GM19025 (cell line): Measurements from ENCODE around the gene RHOF.
A peak's percentile ranks its signal among the peaks of the same experiment; 100 is the strongest.
"Not testable (repeated sequence)": the region's sequence is repeated elsewhere in the genome, so short reads cannot be mapped to it uniquely, and the experiment has no call there.

Experiments
- ATAC-seq: cut with Tn5 transposase; IDR thresholded peaks from one replicate; pipeline ENCODE4 v1.9.1; 2021; ENCODE audit warnings: mild to moderate bottlenecking, low read depth, moderate library complexity; ENCODE audit not compliant: unreplicated experiment

Gene RHOF

DNA sequence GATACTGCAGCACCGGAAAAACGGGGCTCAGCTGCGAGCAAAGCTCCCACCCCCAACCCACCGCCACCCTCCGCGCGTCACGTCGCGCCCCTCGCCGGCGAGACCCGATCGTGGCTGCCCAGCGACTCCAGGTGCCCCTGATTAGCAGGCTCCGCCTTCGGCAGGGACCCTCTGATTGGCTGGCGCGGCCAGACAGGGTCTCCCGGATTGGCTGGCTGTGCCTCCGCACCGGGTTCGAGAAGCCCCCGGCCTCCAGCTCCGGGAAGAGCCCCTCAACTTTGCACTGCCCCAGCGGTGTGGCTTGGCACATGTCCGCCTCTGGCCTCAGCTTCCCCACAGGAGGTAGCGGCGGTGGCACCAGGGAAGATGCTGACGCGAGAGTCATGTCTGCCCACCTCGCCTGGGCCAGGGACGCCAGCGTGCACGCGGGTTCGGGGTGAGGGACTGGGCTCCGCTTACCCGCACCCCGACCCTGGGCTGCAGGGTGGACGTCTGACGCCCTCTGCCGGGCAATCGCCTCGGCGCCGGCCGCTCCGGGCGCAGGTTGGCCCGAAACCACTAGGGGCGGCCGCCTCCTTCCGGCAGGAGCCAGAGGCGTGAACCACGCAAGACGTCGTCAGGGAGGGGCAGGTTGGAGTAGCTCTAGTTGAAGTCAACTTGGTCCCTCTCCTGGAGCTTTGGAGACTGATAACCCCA lies 498 bp upstream of the RHOF start:
- peak; percentile 51 for ATAC-seq

- ATAC-seq = no peak
Observed at GRCh38 chr12:121792607-121793439, 665 bp downstream of the RHOF start.

GRCh38 chr12:121791671-121792551 lies 1.6 kb downstream of the RHOF start:
- no peak for ATAC-seq

GRCh38 chr12:121790785-121791184 lies 2.7 kb downstream of the RHOF start:
- not testable (repeated sequence) for ATAC-seq

DNA sequence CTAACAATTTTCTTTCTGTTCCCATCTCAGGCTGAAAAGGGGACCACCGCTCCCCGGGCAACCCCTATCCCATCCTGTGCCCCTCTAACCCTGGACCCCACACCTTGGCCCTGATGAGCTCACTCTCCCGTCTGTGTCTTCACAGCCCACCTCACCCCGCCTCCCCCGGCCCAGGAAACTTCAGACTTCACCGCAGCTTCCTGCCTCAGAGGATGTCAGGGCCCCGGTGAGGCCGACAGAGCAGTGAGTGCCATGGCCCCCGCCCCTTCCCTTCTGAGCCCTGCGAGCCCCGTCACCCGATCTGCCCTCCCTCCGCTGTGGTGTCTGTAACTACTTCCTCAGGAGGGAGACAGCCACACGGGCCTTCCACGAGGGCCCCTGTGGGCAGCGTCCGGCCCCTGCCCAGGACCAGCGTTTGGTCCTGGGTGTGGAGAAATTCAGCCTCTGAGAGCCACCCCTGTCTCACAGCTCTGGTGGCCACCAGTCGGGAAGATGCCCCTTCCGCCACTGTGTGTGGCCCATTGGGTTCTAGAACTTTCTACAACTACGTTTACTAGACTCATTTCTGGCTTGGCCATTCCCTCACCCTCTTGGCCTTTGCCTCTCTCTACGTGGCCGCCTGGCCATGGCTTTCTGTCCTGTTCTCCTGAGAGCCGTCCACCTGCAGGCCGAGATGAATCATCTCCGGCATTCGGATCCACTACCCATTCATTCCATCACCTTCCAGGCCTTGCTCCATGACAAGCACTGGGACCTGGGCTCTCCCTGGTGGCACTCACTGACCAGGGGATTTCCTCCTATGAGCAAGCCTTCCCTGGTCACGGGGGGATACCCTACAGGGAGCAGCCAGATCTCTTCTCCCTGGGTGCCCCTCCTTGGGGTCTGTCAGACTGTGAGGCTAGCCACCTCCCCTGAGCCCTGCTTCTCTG lies 3.4 kb downstream of the RHOF start:
- peak; percentile 32 for ATAC-seq

DNA sequence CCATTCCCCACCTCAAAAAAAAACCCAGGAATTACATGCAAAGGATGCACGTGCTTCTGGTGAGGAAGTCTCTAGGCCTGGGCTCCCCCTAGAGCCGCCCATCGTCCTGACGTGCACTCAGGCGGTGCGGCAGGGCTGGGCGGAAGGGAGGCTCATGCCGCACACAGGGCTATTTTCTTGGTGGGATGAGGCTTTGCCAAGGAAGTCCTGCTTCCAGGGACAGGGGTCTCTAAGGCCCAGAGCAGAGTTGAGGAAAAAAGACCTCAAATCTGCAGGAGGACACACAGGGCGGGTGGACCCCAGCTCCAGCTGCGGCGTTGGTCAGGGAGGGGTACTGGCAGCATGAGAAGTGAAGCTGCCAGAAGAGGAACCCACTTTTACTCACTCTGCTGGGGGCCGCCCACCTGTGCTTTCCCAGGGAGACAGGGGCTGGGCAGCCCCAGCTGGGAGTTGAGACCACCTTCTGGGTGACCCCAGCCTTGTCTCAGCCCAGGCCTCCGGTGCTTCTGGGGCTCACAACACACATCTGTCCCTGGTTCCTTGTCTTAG lies 4.2 kb downstream of the RHOF start:
- no peak for ATAC-seq

DNA sequence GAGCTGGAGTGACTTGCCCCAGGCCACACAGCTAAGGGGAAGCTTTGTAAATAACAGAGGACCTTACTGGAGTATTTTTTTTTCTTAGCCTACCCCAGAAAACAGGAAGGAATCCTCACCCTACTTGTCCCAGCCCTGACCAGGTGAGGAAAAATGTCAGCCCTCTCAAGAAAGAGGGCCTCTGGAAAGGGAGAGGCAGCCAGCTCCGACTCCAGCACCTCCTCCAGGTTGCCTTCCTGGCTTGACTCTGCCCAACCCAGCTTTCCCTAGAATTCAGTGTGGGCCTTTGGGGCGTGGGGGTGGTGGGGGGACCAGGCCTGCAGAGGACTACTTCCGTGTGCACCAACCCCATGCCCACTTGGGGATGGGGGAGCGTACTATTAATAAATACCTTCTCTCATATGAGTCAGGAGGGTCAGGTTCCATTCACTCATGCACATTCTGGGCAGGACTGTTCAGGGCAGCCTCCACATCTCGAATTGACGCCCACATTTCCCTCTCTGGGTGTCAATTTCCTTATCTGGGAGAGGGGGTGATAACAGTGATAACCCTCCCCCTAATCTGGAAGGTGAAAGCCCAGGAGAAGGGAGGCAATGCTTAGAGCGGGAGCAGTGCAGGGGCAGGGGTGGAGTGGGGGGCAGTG lies 5.2 kb downstream of the RHOF start:
- ATAC-seq = no peak

DNA sequence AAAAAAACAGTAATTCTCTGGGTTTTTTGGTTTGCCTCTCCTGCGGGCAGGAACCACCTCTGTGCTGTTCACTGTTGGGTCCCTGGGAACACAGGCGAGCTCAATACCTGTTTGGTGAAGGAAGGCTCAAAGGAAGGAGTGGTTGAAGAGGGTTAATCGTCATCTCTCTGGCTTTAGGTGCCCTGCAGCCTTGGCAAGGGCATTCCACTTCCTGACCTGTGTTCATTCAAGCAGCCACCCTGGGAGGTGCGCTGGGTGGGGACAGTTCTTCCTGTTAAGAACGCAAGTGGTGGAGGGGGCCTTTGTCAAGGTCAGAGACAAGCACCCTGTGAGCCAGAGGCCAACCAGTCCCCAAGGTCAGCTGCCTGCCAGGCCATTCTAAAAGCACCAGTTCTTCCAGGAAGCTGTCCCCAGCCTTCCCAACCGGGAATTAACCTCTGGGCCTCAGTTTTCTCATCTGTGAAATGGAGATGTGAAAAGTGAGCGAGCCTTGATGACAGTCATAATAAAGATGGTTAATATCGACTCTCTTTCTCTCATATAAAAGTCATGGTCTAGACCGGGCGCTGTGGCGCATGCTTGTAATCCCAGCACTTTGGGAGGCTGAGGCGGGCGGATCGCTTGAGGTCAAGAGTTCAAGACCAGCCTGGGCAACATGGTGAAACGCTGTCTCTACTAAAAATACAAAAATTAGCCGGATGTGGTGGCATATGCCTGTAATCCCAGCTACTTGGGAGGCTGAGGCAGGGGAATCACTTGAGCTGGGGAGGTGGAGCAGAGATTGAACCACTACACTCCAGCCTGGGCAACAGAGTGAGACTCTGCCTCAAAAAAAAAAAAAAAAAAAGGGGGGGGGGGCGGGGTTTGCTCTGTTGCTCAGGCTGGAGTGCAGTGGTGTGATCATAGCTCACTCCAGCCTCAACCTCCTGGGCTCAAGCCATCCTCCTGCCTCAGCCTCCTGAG lies 6.1 kb downstream of the RHOF start:
- no peak for ATAC-seq

GRCh38 chr12:121786440-121786825 lies 7.1 kb downstream of the RHOF start:
- no peak for ATAC-seq

- ATAC-seq = no peak
Observed at GRCh38 chr12:121784460-121784859, 9.0 kb downstream of the RHOF start.

- ATAC-seq = no peak
Observed at GRCh38 chr12:121783766-121784165, 9.7 kb downstream of the RHOF start.

GRCh38 chr12:121781998-121782979 lies 11.2 kb downstream of the RHOF start:
- ATAC-seq = peak; percentile 57

GRCh38 chr12:121781484-121781997 lies 11.9 kb downstream of the RHOF start:
- peak; percentile 11 for ATAC-seq

DNA sequence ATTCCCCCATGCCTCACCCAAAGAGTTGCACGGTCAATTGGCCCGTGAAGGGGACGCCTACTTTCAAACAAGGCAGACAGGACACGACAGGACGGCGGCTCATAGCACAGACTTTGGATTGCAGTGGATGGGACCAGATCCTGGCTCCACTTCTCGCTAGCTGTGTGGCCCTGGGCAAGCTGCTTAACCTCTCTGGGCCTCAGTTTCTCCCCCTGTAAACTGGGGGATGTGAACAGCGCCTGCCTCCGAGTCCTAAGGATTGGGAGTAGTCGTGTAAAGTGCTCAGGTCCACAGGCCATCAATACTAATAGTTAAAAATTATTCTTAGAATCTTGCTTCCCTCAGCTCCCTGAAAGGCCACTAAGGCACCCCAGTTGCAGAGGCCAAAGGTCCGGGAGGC lies 13.1 kb downstream of the RHOF start:
- no peak for ATAC-seq

DNA sequence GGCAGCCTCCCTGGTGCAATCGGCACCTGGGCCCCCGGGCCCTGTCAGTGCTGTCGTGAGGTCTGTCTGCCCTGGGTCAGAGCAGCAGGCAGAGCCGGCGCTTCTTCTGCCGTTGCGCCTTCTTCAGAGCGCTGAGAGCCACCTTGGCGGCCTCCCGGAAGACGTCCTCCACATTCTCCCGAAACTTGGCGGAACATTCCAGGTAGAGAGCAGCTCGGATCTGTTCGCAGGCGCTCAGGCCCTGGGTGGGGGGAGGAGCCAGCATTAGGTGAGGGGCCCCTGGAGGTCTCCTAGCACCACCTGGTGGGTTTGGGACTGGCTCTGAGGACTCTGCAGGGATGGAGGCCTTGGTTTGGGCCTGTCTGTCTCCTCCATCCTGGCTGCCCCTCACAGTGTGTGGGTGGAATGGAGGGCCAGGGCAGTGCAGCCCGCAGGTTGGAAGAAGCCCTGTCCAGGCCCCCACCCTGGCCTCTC lies 14.0 kb downstream of the RHOF start:
- ATAC-seq = no peak

- no peak for ATAC-seq
Observed at GRCh38 chr12:121778567-121779421, 14.7 kb downstream of the RHOF start.
